GM23338 (cell line): ENCODE measurements around the gene DAPK2. TPM values are rescaled to one million over a fixed set of nuclear protein-coding genes. Genes with fewer than 3 reads are reported as not detected.

Experiments
- ATAC-seq: fragments of 200-7000 bp; cut with Tn5 transposase; 3 replicates; pipeline ENCODE4 v1.9.1; 2020
- DNase-seq: peaks from one replicate; pipeline ENCODE4 v3.0.0-alpha.2; 2015; ENCODE audit warnings: low spot score
- H2AFZ ChIP-seq: fragments of 200-600 bp; sonication (generic); 2 replicates; pipeline ENCODE4 v1.8.0; 2016; ENCODE audit warnings: antibody characterized with exemption, mild to moderate bottlenecking, moderate library complexity
- H3F3A ChIP-seq: fragments of 200-600 bp; sonication (generic); replicated peaks from 2 replicates; pipeline ENCODE4 v1.8.0; 2017; ENCODE audit warnings: antibody characterized with exemption, mixed run types, low read depth
- H3K27ac ChIP-seq: fragments of 200-600 bp; sonication (generic); 2 replicates; pipeline ENCODE4 v1.6.1; 2016; ENCODE audit warnings: low read depth
- H3K27me3 ChIP-seq: fragments of 200-600 bp; sonication (generic); 2 replicates; pipeline ENCODE4 v1.8.0; 2016; ENCODE audit warnings: mild to moderate bottlenecking, mixed run types, moderate library complexity; ENCODE audit not compliant: insufficient read depth
- H3K36me3 ChIP-seq: fragments of 200-600 bp; sonication (generic); 2 replicates; pipeline ENCODE4 v1.8.0; 2016; ENCODE audit warnings: mild to moderate bottlenecking; ENCODE audit not compliant: insufficient read depth
- H3K4me1 ChIP-seq: fragments of 200-600 bp; sonication (generic); 2 replicates; pipeline ENCODE4 v1.8.0; 2016; ENCODE audit warnings: mild to moderate bottlenecking, moderate library complexity; ENCODE audit not compliant: insufficient read depth
- H3K4me2 ChIP-seq: fragments of 200-600 bp; sonication (generic); 2 replicates; pipeline ENCODE4 v1.7.1; 2017; ENCODE audit warnings: mixed run types
- H3K4me3 ChIP-seq: fragments of 200-600 bp; sonication (generic); 2 replicates; pipeline ENCODE4 v1.6.1; 2016; ENCODE audit warnings: mixed run types
- H3K79me2 ChIP-seq: fragments of 200-600 bp; sonication (generic); replicated peaks from 2 replicates; pipeline ENCODE4 v1.8.0; 2017; ENCODE audit warnings: mild to moderate bottlenecking; ENCODE audit not compliant: insufficient read depth
- H3K9me2 ChIP-seq: fragments of 200-600 bp; sonication (generic); 2 replicates; pipeline ENCODE4 v1.8.0; 2017; ENCODE audit not compliant: insufficient read depth
- H4K20me1 ChIP-seq: fragments of 200-600 bp; sonication (generic); replicated peaks from 2 replicates; pipeline ENCODE4 v1.8.0; 2017; ENCODE audit warnings: mild to moderate bottlenecking; ENCODE audit not compliant: insufficient read depth
- H3K27ac Mint-ChIP-seq: 2 replicates; pipeline ENCODE4 v1.8.0; 2020; ENCODE audit warnings: inconsistent platforms, mild to moderate bottlenecking, moderate library complexity, mixed read lengths
- H3K27me3 Mint-ChIP-seq: 3 replicates; pipeline ENCODE4 v1.8.0; 2022; ENCODE audit warnings: low read depth, mild to moderate bottlenecking, moderate library complexity, mixed read lengths, inconsistent platforms; ENCODE audit not compliant: insufficient read depth, poor library complexity
- H3K36me3 Mint-ChIP-seq: 3 replicates; pipeline ENCODE4 v1.8.0; 2021; ENCODE audit warnings: low read depth, mild to moderate bottlenecking, inconsistent platforms, moderate library complexity, mixed read lengths
- H3K4me1 Mint-ChIP-seq: 3 replicates; pipeline ENCODE4 v1.8.0; 2020; ENCODE audit warnings: mild to moderate bottlenecking, inconsistent platforms, mixed read lengths
- H3K4me3 Mint-ChIP-seq: 3 replicates; pipeline ENCODE4 v1.8.0; 2021; ENCODE audit warnings: moderate library complexity, mild to moderate bottlenecking, inconsistent platforms, mixed read lengths
- H3K9me3 Mint-ChIP-seq: 3 replicates; pipeline ENCODE4 v1.8.0; 2020; ENCODE audit warnings: moderate library complexity, mild to moderate bottlenecking, inconsistent platforms, mixed read lengths
- CREB1 ChIP-seq: fragments of 250-450 bp; sonication (Bioruptor Pico); IDR thresholded peaks from 2 replicates; pipeline ENCODE4 v1.5.0; 2020; ENCODE audit warnings: low read depth, mild to moderate bottlenecking, moderate library complexity
- ETS1 ChIP-seq: IDR thresholded peaks from 2 replicates; pipeline ENCODE4 v1.6.1; 2016; ENCODE audit warnings: antibody characterized with exemption
- EZH2 ChIP-seq: fragments of 200-600 bp; sonication (generic); IDR thresholded peaks from one replicate; pipeline ENCODE4 v1.8.0; 2017; ENCODE audit warnings: antibody characterized with exemption, mild to moderate bottlenecking, low read depth; ENCODE audit not compliant: unreplicated experiment
- REST ChIP-seq: IDR thresholded peaks from one replicate; pipeline ENCODE4 v1.6.1; 2018; ENCODE audit warnings: antibody characterized with exemption; ENCODE audit not compliant: unreplicated experiment
- ZNF462 ChIP-seq: fragments of 250-450 bp; sonication (Bioruptor Pico); IDR thresholded peaks from 2 replicates; pipeline ENCODE4 v1.5.0; 2020; ENCODE audit warnings: mild to moderate bottlenecking, moderate library complexity
- polyA plus RNA-seq: library from polyadenylated mRNA; unstranded; fragments of >200 nt; fragmentation: Nextera tagmentation; extraction: Ambion mirVana; gene quantifications from 2 replicates; pipeline ENCODE4 v1.2.1, GENCODE V29; 2016
- total RNA-seq: library from RNA; depleted of rRNA; stranded (reverse); fragments of >200 nt; shearing (Covaris generic); gene quantifications from 2 replicates; pipeline ENCODE4 v1.2.3, GENCODE V29; 2014

DAPK2 gene
- total and polyA plus RNA-seq, 2 experiments from 2014 or later, result 1.6 to 3.1 TPM

- TF ChIP-seq REST, result no peak
- TF ChIP-seq ETS1, result no peak
These were observed 123.9 kb downstream of the DAPK2 start (continued) for GRCh38 chr15:63922261-63922904.

- Histone ChIP-seq H3K27ac (no peak overlapping the region), H3K79me2 (no peaks in the 10 kb centered on the region), H3K36me3 (no peaks in the 10 kb centered on the region), H3K27me3 (no peaks in the 10 kb centered on the region), H3K9me2 (no peaks in the 10 kb centered on the region), H2AFZ (no peak overlapping the region), H4K20me1 (no peaks in the 10 kb centered on the region), H3K4me3 (no peak overlapping the region), H3F3A (0 out of 2 replicates have a peak, but pooled peaks cover 2% of the 10 kb centered on the region), H3K4me1 (peaks cover 12% of the 10 kb centered on the region; the same call in 1 of the 2 replicates), H3K4me2 (no peak overlapping the region)
- TF ChIP-seq EZH2 (no peak), ZNF462 (CRISPR knock-in tag) (no peak), CREB1 (CRISPR knock-in tag) (no peak), REST (no peak)
- H3K27ac Mint-ChIP-seq, result no peak overlapping the region
- H3K9me3 Mint-ChIP-seq, result no peaks in the 10 kb centered on the region
- DNase-seq (no peak), ATAC-seq (no peak)
- H3K36me3 Mint-ChIP-seq, result no peaks in the 10 kb centered on the region
- H3K4me1 Mint-ChIP-seq, result peaks cover 36% of the 10 kb centered on the region
- peaks cover 10% of the 10 kb centered on the region for H3K27me3 Mint-ChIP-seq
- H3K4me3 Mint-ChIP-seq, result no peak overlapping the region
These were observed 125.6 kb downstream of the DAPK2 start for GRCh38 chr15:63920504-63921175.
